Neural cell (in vitro differentiated cells): Measurements from ENCODE around the gene GSC2. TPM values are rescaled to one million over a fixed set of nuclear protein-coding genes. Genes with fewer than 3 reads are reported as not detected.

Experiments used
- H2AFZ ChIP-seq: fragments of 200-600, 300-800 bp; sonication (generic), shearing (Covaris generic); 2 replicates; pipeline ENCODE4 v1.6.0; 2014; ENCODE audit warnings: low read depth, mild to moderate bottlenecking, antibody characterized with exemption, low read length, moderate library complexity
- H3F3A ChIP-seq: fragments of 200-600 bp; shearing (Covaris generic); 2 replicates; pipeline ENCODE4 v1.6.1; 2016; ENCODE audit warnings: mild to moderate bottlenecking, moderate library complexity, mixed read lengths, antibody characterized with exemption, low read length; ENCODE audit not compliant: insufficient read depth, poor library complexity, severe bottlenecking
- H3K27ac ChIP-seq: fragments of 200-600, 300-800 bp; sonication (generic), shearing (Covaris generic); 2 replicates; pipeline ENCODE4 v1.5.1; 2014; ENCODE audit warnings: mild to moderate bottlenecking, low read length, moderate library complexity
- H3K27me3 ChIP-seq: fragments of 300-800, 200-600 bp; sonication (generic), shearing (Covaris generic); 2 replicates; pipeline ENCODE4 v1.6.0; 2014; ENCODE audit warnings: mild to moderate bottlenecking, low read depth, low read length, moderate library complexity; ENCODE audit not compliant: insufficient read depth
- H3K36me3 ChIP-seq: fragments of 300-800, 200-600 bp; sonication (generic), shearing (Covaris generic); 2 replicates; pipeline ENCODE4 v1.5.1; 2014; ENCODE audit warnings: mild to moderate bottlenecking, antibody characterized with exemption, low read length, moderate library complexity; ENCODE audit not compliant: insufficient read depth
- H3K4me2 ChIP-seq: fragments of 300-800, 200-600 bp; sonication (generic), shearing (Covaris generic); 2 replicates; pipeline ENCODE4 v1.6.0; 2014; ENCODE audit warnings: mild to moderate bottlenecking, low read length
- H3K4me3 ChIP-seq: fragments of 300-800, 200-600 bp; sonication (generic), shearing (Covaris generic); 2 replicates; pipeline ENCODE4 v1.5.1; 2014; ENCODE audit warnings: mild to moderate bottlenecking, low read length, moderate library complexity
- H3K79me2 ChIP-seq: fragments of 200-600 bp; shearing (Covaris generic); replicated peaks from 2 replicates; pipeline ENCODE4 v1.6.0; 2014; ENCODE audit warnings: mild to moderate bottlenecking, low read length, moderate library complexity; ENCODE audit not compliant: insufficient read depth
- H3K9ac ChIP-seq: fragments of 300-800, 200-600 bp; sonication (generic), shearing (Covaris generic); 2 replicates; pipeline ENCODE4 v1.6.1; 2016; ENCODE audit warnings: mild to moderate bottlenecking, low read length, mixed read lengths
- H3K9me2 ChIP-seq: fragments of 200-600 bp; shearing (Covaris generic); 2 replicates; pipeline ENCODE4 v1.6.1; 2016; ENCODE audit warnings: mild to moderate bottlenecking, low read length, mixed read lengths; ENCODE audit not compliant: insufficient read depth
- H3K9me3 ChIP-seq: fragments of 200-600, 300-800 bp; sonication (generic), shearing (Covaris generic); 2 replicates; pipeline ENCODE4 v1.6.1; 2016; ENCODE audit warnings: mild to moderate bottlenecking, mixed run types, low read length, moderate library complexity, mixed read lengths
- H4K20me1 ChIP-seq: fragments of 200-600 bp; shearing (Covaris generic); 2 replicates; pipeline ENCODE4 v1.6.1; 2016; ENCODE audit warnings: mild to moderate bottlenecking, mixed run types; ENCODE audit not compliant: insufficient read depth
- CTCF ChIP-seq: fragments of 450-650 bp; IDR thresholded peaks from 2 replicates; pipeline ENCODE4 v1.5.1; 2014; ENCODE audit warnings: antibody characterized with exemption, mild to moderate bottlenecking, moderate library complexity; ENCODE audit not compliant: poor library complexity, severe bottlenecking
- EP300 ChIP-seq: fragments of 450-650 bp; conservative IDR thresholded peaks from 2 replicates; pipeline ENCODE4 v1.6.1; 2014; ENCODE audit warnings: antibody characterized with exemption, mild to moderate bottlenecking, moderate library complexity; ENCODE audit not compliant: poor library complexity, severe bottlenecking
- EZH2 ChIP-seq: fragments of 200-600, 300-800 bp; shearing (Covaris generic), sonication (generic); IDR thresholded peaks from 2 replicates; pipeline ENCODE4 v1.6.1; 2014; ENCODE audit warnings: antibody characterized with exemption, low read length, borderline replicate concordance, mild to moderate bottlenecking; ENCODE audit not compliant: insufficient read depth, poor library complexity, severe bottlenecking
- MXI1 ChIP-seq: fragments of 450-650 bp; conservative IDR thresholded peaks from 2 replicates; pipeline ENCODE4 v1.6.1; 2014; ENCODE audit warnings: antibody characterized with exemption, mild to moderate bottlenecking; ENCODE audit not compliant: poor library complexity, severe bottlenecking
- POLR2AphosphoS5 ChIP-seq: IDR thresholded peaks from 2 replicates; pipeline ENCODE4 v1.6.1; 2012
- RAD21 ChIP-seq: fragments of 450-650 bp; conservative IDR thresholded peaks from 2 replicates; pipeline ENCODE4 v1.6.1; 2014; ENCODE audit warnings: antibody characterized with exemption, mild to moderate bottlenecking, moderate library complexity
- REST ChIP-seq: IDR thresholded peaks from 2 replicates; pipeline ENCODE4 v1.6.1; 2012; ENCODE audit warnings: borderline replicate concordance
- TAF1 ChIP-seq: IDR thresholded peaks from 2 replicates; pipeline ENCODE4 v1.6.1; 2012; ENCODE audit warnings: low read depth
- polyA plus RNA-seq: library from polyadenylated mRNA; depleted of rRNA; stranded (reverse); fragments of >200 nt; gene quantifications from 2 replicates; pipeline ENCODE4 v1.2.3, GENCODE V29; 2014

Gene GSC2
- polyA plus RNA-seq, 1 donor from 2014 or later, result not detected

- H4K20me1 ChIP-seq, result no peaks in the 10 kb centered on the region
- peaks cover 19% of the 10 kb centered on the region for H3K27me3 ChIP-seq
Observed at GRCh38 chr22:19173047-19174035, 23.2 kb upstream of the GSC2 start.

GRCh38 chr22:19172213-19173046 lies 22.3 kb upstream of the GSC2 start:
- Histone ChIP-seq H3K9me3 (no peaks in the 10 kb centered on the region), H3K27ac (peak overlapping the region; percentile 82), H3K27me3 (peaks cover 28% of the 10 kb centered on the region), H3F3A (no peaks in the 10 kb centered on the region), H2AFZ (peak overlapping the region; percentile 96), H3K9ac (peak overlapping the region; percentile 88), H3K4me3 (peak overlapping the region; percentile 99), H3K4me2 (peak overlapping the region; percentile 66), H4K20me1 (no peaks in the 10 kb centered on the region), H3K79me2 (peaks cover 13% of the 10 kb centered on the region), H3K36me3 (no peaks in the 10 kb centered on the region), H3K9me2 (no peaks in the 10 kb centered on the region)
- TF ChIP-seq MXI1 (no peak), EZH2 (no peak), REST (no peak), TAF1 (no peak)

More at GRCh38 chr22:19173047-19174035, 23.2 kb upstream of the GSC2 start:
- Histone ChIP-seq H3K4me3 (peak overlapping the region; percentile 99), H3K36me3 (no peaks in the 10 kb centered on the region), H3F3A (no peaks in the 10 kb centered on the region), H3K9me2 (no peaks in the 10 kb centered on the region), H3K9ac (no peak overlapping the region), H3K79me2 (peaks cover 13% of the 10 kb centered on the region), H2AFZ (no peak overlapping the region), H3K4me2 (no peak overlapping the region), H3K9me3 (no peaks in the 10 kb centered on the region), H3K27ac (no peak overlapping the region)
- TF ChIP-seq TAF1 (no peak), EP300 (no peak), RAD21 (no peak), CTCF (no peak), MXI1 (no peak), POLR2AphosphoS5 (no peak)
